ENCODE measurements around the gene TMTC2.

The TMTC2 gene

DNA sequence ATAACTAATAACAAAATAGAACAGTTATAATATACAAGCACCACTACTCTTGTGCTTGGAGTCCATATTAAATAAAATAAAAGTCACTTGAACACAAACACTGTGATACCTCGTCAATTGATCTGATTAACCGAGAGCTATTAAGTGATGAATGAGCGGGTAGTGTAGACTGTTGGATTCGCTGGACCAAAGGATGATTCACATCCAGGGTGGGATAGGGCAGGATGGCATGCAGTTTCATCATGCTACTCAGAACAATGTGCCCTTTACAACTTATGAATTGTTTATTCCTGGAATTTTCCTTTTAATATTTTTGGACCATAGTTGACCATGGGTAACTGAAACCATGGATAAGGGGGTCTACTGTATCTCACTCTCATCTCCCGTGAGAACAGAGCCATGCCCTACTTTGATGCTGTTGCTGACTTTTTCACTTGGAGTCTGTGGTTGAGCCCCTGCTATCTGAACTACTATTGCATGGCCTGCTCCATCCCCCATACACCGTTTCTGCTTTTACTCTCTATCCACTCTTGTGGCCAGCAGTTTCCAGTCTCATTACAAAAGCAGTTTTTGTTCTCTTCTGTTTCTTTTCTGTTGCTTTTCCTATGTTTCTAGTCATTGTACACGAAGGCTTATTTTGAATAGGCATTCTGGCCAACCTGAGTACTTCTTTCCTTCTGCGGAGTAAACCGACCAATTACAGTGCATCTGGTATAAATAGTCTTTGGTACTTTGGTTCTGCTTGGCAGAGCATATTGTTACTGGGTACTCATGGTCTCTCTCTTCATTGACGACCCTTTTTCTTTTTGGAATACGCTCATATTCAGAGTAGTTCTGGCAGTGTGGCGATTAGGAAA lies 12.2 kb downstream of the TMTC2 start:
- Histone ChIP-seq H3K27me3 (replicated peaks; ENCODE audit: control insufficient read depth, insufficient read depth, low read length) (no peaks in the 10 kb centered on the region), H3K36me3 (ENCODE audit: control insufficient read depth, insufficient read depth, low read length) (no peaks in the 10 kb centered on the region), H3K4me3 (replicated peaks; ENCODE audit: low read depth, low read length) (no peak overlapping the region)
- DNase-seq (ENCODE audit: extremely low read depth, insufficient read length) = no peak
- TF ChIP-seq, protein P1, sequence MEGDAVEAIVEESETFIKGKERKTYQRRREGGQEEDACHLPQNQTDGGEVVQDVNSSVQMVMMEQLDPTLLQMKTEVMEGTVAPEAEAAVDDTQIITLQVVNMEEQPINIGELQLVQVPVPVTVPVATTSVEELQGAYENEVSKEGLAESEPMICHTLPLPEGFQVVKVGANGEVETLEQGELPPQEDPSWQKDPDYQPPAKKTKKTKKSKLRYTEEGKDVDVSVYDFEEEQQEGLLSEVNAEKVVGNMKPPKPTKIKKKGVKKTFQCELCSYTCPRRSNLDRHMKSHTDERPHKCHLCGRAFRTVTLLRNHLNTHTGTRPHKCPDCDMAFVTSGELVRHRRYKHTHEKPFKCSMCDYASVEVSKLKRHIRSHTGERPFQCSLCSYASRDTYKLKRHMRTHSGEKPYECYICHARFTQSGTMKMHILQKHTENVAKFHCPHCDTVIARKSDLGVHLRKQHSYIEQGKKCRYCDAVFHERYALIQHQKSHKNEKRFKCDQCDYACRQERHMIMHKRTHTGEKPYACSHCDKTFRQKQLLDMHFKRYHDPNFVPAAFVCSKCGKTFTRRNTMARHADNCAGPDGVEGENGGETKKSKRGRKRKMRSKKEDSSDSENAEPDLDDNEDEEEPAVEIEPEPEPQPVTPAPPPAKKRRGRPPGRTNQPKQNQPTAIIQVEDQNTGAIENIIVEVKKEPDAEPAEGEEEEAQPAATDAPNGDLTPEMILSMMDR (IDR thresholded peaks at IDR 0.05; ENCODE audit: insufficient read depth, low read length, poor library complexity, severe bottlenecking) = no peak

DNA sequence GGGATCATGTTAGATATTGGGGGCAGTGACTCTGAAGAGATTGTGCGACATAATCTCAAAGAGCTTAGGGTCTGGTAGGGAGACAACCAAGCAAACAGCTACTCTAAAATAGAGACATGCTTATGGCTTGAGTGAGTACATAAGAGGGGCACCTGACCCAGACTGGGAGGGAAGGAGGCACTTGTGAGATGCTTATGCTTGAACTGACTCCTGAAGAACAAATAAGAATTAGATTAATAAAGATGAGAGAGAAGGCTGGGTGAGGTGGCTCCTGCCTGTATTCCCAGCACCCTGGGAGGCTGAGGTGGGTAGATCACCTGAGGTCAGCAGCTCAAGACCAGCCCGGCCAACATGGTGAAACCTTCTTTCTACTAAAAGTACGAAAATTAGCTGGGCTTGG lies 19.1 kb downstream of the TMTC2 start:
- no peaks in the 10 kb centered on the region for H3K27me3 ChIP-seq (replicated peaks; ENCODE audit: control insufficient read depth, insufficient read depth, low read length)
- no peak for DNase-seq (ENCODE audit: extremely low read depth, insufficient read length)
- TF ChIP-seq, protein P1 (IDR thresholded peaks at IDR 0.05; ENCODE audit: insufficient read depth, low read length, poor library complexity, severe bottlenecking) = no peak
- no peaks in the 10 kb centered on the region for H3K36me3 ChIP-seq (ENCODE audit: control insufficient read depth, insufficient read depth, low read length)
- H3K4me3 ChIP-seq (replicated peaks; ENCODE audit: low read depth, low read length) = no peak overlapping the region

DNA sequence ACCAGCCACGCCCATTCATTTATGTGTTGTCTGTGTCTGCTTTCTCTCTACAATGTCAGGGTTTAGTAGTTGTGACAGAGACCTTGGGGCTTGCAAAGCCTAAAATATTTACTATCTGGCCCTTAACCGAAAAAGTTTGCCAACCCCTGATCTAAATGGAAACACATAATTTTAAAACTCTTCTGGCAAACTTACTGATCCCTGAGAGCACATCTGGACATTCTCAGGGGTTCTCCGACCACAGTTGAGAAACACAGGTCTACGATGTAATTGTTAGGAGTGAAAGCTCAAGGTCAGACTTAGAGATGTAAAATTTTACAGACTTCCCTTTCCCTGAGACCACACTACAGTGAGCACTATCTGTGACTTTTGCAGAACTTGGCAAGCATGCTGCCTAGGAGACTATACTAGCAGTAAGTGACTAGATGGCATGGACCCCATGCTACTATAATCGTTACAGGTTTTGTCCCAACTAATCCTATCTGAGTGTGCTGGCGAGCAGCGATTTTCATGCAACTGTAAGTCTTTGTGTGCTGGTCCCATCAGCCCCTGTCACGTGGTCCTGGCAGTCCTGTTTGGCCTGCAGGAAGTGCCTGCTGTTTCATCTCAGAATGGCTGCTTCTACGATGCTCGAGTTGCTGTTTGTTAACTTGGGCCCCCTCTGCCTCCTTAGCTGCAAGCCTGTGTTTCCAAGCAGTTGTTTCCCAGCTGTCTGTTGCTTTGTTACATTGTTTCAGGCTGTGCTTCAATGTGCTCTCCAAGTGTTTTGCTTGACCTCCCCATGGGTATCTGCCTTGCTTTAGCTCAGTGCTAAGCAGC lies 21.6 kb downstream of the TMTC2 start:
- TF ChIP-seq, protein P1 (IDR thresholded peaks at IDR 0.05; ENCODE audit: insufficient read depth, low read length, poor library complexity, severe bottlenecking) = no peak
- Histone ChIP-seq H3K36me3 (ENCODE audit: control insufficient read depth, insufficient read depth, low read length) (no peaks in the 10 kb centered on the region), H3K4me3 (replicated peaks; ENCODE audit: low read depth, low read length) (no peak overlapping the region), H3K27me3 (replicated peaks; ENCODE audit: control insufficient read depth, insufficient read depth, low read length) (no peaks in the 10 kb centered on the region)
- no peak for DNase-seq (ENCODE audit: extremely low read depth, insufficient read length)

DNA sequence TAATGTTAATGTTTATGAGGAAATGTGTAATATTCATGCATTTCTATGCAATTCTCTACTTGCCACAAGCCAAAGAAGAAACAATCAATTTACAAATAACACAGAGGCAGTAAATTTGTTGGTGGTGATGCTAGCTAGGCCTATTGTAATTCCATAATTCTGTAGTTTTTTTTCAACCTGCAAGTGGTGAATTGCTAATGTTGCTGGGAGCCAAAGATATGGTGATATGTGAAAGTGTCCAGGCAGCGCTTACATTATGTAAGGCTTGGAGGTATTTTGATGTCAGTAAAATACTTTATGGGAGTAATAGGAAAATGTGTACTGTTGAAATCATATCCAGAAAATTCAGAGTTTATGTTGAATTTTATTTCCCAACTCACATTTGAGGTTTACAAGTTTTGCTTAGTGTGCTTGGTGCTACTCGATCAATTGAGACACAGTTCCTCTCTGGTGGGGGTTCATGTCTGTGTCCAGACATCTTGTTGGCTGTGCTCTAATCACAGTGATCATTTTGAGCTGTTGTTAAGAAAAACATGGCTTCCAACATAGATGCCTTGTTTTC lies 23.2 kb downstream of the TMTC2 start:
- Histone ChIP-seq H3K36me3 (ENCODE audit: control insufficient read depth, insufficient read depth, low read length) (no peaks in the 10 kb centered on the region), H3K27me3 (replicated peaks; ENCODE audit: control insufficient read depth, insufficient read depth, low read length) (no peaks in the 10 kb centered on the region), H3K4me3 (replicated peaks; ENCODE audit: low read depth, low read length) (no peak overlapping the region)
- no peak for DNase-seq (ENCODE audit: extremely low read depth, insufficient read length)
- TF ChIP-seq, protein P1 (IDR thresholded peaks at IDR 0.05; ENCODE audit: insufficient read depth, low read length, poor library complexity, severe bottlenecking) = no peak

DNA sequence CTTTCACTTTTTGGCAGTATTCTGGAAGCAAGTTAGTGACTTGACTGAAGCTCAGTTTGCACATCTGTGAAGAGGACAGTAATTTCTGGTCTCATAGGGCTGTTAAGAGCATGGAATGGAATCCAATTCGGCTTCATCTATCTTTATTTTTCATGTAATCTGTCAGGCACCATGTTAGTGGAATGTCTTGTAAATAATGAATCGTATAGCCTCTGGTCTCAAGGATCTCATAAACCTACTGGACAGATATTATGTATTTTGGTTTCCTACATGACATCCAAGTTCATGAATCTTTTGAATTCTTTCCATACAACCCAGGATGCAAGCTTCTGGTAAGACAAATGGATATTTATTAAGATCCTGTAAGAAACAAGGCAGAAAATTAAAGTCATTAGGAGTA lies 24.0 kb downstream of the TMTC2 start:
- Histone ChIP-seq H3K36me3 (ENCODE audit: control insufficient read depth, insufficient read depth, low read length) (no peaks in the 10 kb centered on the region), H3K27me3 (replicated peaks; ENCODE audit: control insufficient read depth, insufficient read depth, low read length) (no peaks in the 10 kb centered on the region)

More for the DNA sequence above, 24.0 kb downstream of the TMTC2 start:
- TF ChIP-seq, protein P1 (IDR thresholded peaks at IDR 0.05; ENCODE audit: insufficient read depth, low read length, poor library complexity, severe bottlenecking) = no peak
- no peak overlapping the region for H3K4me3 ChIP-seq (replicated peaks; ENCODE audit: low read depth, low read length)
- no peak for DNase-seq (ENCODE audit: extremely low read depth, insufficient read length)

Measured in GM06990 (cell line).